ENCODE data around the gene TOP2A.

Gene TOP2A

DNA sequence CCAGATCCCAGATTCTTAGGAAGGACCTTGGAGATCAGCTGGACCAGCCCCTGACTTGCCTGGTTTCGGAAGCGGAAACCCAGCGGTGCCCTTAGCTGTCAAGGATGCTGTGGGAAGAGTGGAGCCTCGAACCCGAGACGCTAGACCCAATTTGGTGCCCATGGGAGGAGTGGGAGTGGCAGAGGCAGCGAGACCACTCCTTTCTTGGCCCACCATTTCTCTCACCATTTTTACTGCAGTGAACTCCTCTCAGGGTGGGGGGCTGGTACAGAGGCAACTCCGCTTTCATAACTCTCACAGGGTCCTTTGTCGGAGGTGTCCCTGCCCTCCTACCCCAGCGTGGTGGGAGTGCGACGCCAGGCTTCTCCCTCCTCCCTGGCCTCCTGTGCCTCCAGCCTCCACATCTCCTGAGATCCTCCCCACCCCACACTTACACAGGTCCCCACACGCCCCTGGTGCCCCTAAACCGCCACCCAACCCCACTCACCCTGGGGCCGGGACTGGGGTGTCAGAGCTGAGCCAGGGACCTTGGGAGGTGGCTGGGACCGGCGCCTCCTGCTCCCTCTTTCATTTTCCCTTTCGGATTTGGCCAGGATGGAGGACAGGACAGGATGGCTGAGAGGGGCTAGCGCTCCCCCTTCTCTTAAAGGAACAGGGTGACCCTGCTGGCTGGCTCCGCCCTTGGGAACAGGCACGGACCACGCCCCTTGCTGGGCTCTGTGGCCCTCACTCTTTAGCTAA is 53.4 kb downstream of the TOP2A start, which contains the start of gene GJD3:
GJD3 (minus strand) TSS at position 617 of the 741 bp plus-strand sequence. CDS start 922 bp downstream, outside the sequence.
- Histone ChIP-seq H3K18ac (ENCODE audit: low read depth in 1 of 2, low read length in 2 of 2) (peak within 1 kb of the TSS in 1 of 2 experiments; percentile 28), H3K9ac (ENCODE audit: low read length) (peak within 1 kb of the TSS; percentile 62), H2AFZ (ENCODE audit: low read depth, low read length) (no peak within 1 kb of the TSS), H4K8ac (ENCODE audit: low read length) (peak within 1 kb of the TSS; percentile 51), H2AK5ac (ENCODE audit: low read length, severe bottlenecking) (no peak within 1 kb of the TSS), H3K14ac (ENCODE audit: low read length in 2 of 2) (peak within 1 kb of the TSS in 1 of 2 experiments; percentile 23), H2BK5ac (ENCODE audit: low read depth, low read length, poor library complexity, severe bottlenecking) (no peak within 1 kb of the TSS), H3K79me1 (replicated peaks; ENCODE audit: low read length, poor library complexity, severe bottlenecking) (peaks cover 5% of the 10 kb centered on the region), H2BK120ac (ENCODE audit: low read depth, low read length) (no peak within 1 kb of the TSS), H3K4me2 (ENCODE audit: low read length, poor library complexity, severe bottlenecking) (peak within 1 kb of the TSS; percentile 95), H3K36me3 (ENCODE audit: control insufficient read depth in 1 of 2, insufficient read depth in 2 of 2, low read depth in 1 of 2, low read length in 2 of 2) (peaks cover 0 to 4% of the 10 kb centered on the region in 2 experiments), H3K9me3 (ENCODE audit: control insufficient read depth, low read length) (no peaks in the 10 kb centered on the region), H3K4ac (ENCODE audit: low read depth in 1 of 2, low read length in 2 of 2) (no peak within 1 kb of the TSS), H3K23ac (ENCODE audit: low read length in 2 of 2) (no peak within 1 kb of the TSS), H2BK12ac (ENCODE audit: low read length in 2 of 2) (no peak within 1 kb of the TSS), H4K91ac (ENCODE audit: low read length) (no peak within 1 kb of the TSS), H3K4me1 (ENCODE audit: control insufficient read depth, insufficient read depth, low read depth, low read length) (peaks cover 27% of the 10 kb centered on the region), H3K4me3 (ENCODE audit: insufficient read depth in 1 of 2, low read depth in 1 of 2, low read length in 2 of 2) (peak within 1 kb of the TSS; percentile 73 to 80), H2BK15ac (ENCODE audit: low read depth, poor library complexity, severe bottlenecking) (peak within 1 kb of the TSS; percentile 37), H3K27ac (ENCODE audit: low read length, poor library complexity, severe bottlenecking) (no peak within 1 kb of the TSS), H3K27me3 (ENCODE audit: control insufficient read depth in 1 of 2, insufficient read depth in 1 of 2, low read length in 2 of 2) (no peaks in the 10 kb centered on the region)
- WGBS = 47% methylated on average over 19 of the region's 22 CpGs
- no peak for DNase-seq

DNA sequence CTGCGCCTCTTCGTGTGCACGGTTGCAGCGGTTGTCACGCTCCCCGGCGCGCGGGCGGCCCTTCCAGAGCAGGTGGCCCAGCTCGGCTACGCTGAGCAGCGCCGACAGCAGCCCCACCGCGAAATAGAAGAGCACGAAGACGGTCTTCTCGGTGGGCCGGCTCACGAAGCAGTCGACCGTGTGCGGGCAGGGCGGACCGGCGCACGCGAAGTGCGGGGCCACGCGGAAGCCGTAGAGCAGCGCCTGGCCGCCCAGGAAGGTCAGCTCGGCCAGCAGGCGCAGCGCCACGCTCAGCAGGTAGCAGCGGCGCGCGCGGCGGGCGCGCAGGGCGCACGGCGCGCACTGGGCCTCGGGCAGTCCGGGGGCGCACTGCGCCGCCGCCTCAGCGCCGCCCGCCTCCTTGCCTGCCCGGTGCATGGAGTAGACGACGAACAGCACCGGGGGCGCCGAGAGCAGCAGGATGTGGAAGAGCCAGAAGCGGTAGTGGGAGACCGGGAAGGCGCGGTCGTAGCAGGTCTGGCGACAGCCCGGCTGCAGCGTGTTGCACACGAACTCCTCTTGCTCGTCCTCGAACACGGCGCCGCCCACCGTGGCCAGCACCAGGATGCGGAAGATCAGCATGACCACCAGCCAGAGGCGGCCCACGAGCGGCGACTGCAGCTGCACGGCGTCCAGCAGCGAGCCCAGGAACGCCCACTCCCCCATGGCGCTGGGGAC is 54.4 kb downstream of the TOP2A start:
- Histone ChIP-seq H3K23ac (ENCODE audit: low read length in 2 of 2) (peak overlapping the region in 1 of 2 experiments; percentile 62), H3K4me1 (ENCODE audit: control insufficient read depth, insufficient read depth, low read depth, low read length) (peaks cover 27% of the 10 kb centered on the region), H3K27me3 (ENCODE audit: control insufficient read depth in 1 of 2, insufficient read depth in 1 of 2, low read length in 2 of 2) (no peaks in the 10 kb centered on the region), H2AK5ac (ENCODE audit: low read length, severe bottlenecking) (no peak overlapping the region), H3K14ac (ENCODE audit: low read length in 2 of 2) (peak overlapping the region in 1 of 2 experiments; percentile 72), H3K9ac (ENCODE audit: low read length) (peak overlapping the region; percentile 62), H3K9me3 (ENCODE audit: control insufficient read depth, low read length) (no peaks in the 10 kb centered on the region), H2BK12ac (ENCODE audit: low read length in 2 of 2) (peak overlapping the region in 1 of 2 experiments; percentile 26), H3K79me1 (replicated peaks; ENCODE audit: low read length, poor library complexity, severe bottlenecking) (peaks cover 5% of the 10 kb centered on the region), H4K91ac (ENCODE audit: low read length) (peak overlapping the region; percentile 85), H2BK5ac (ENCODE audit: low read depth, low read length, poor library complexity, severe bottlenecking) (no peak overlapping the region), H3K18ac (ENCODE audit: low read depth in 1 of 2, low read length in 2 of 2) (peak overlapping the region; percentile 69 to 75), H3K4me3 (ENCODE audit: insufficient read depth in 1 of 2, low read depth in 1 of 2, low read length in 2 of 2) (peak overlapping the region; percentile 73 to 80), H3K4me2 (ENCODE audit: low read length, poor library complexity, severe bottlenecking) (peak overlapping the region; percentile 95), H3K36me3 (ENCODE audit: control insufficient read depth in 1 of 2, insufficient read depth in 2 of 2, low read depth in 1 of 2, low read length in 2 of 2) (peaks cover 0 to 4% of the 10 kb centered on the region in 2 experiments), H3K27ac (ENCODE audit: low read length, poor library complexity, severe bottlenecking) (no peak overlapping the region), H2AFZ (ENCODE audit: low read depth, low read length) (peak overlapping the region; percentile 76), H4K8ac (ENCODE audit: low read length) (peak overlapping the region; percentile 86), H3K4ac (ENCODE audit: low read depth in 1 of 2, low read length in 2 of 2) (peak overlapping the region; percentile 35 to 66), H2BK120ac (ENCODE audit: low read depth, low read length) (peak overlapping the region; percentile 13), H2BK15ac (ENCODE audit: low read depth, poor library complexity, severe bottlenecking) (no peak overlapping the region)
- DNase-seq = peak; percentile 52
- under 1% methylated on average over 88 of the region's 91 CpGs for whole genome bisulfite sequencing

DNA sequence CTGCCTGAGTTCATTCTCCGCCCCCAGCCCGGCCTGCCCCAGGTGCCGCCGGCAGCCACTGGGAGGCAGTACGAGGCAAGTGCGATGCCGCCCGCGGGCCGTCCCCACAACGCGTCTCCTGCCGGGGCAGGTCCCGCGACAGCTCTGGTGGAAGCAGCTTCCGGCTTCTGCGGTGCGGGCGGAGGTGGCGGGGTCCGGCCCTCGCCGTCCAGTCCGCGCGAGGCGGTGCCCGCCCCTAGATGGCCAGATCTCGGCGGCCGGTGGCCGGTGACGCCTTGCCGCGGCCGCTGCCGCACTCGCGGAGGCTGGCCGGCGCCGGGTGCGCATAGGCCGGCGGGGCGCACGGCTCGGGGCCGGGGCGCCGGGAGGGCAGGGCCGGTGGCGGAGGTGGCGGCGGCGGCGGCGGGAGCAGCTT is 55.0 kb downstream of the TOP2A start:
- peak; percentile 77 for DNase-seq

More for the DNA sequence above, 55.0 kb downstream of the TOP2A start:
- peak overlapping the region in 1 of 2 experiments; percentile 72 for H3K14ac ChIP-seq (ENCODE audit: low read length in 2 of 2)
- peak overlapping the region; percentile 62 for H3K9ac ChIP-seq (ENCODE audit: low read length)
- H3K4me3 ChIP-seq (ENCODE audit: insufficient read depth in 1 of 2, low read depth in 1 of 2, low read length in 2 of 2) = peak overlapping the region; percentile 73 to 80
- H2BK120ac ChIP-seq (ENCODE audit: low read depth, low read length) = peak overlapping the region; percentile 13
- H2BK5ac ChIP-seq (ENCODE audit: low read depth, low read length, poor library complexity, severe bottlenecking) = no peak overlapping the region
- no peaks in the 10 kb centered on the region for H3K27me3 ChIP-seq (ENCODE audit: control insufficient read depth in 1 of 2, insufficient read depth in 1 of 2, low read length in 2 of 2)
- no peak overlapping the region for H3K27ac ChIP-seq (ENCODE audit: low read length, poor library complexity, severe bottlenecking)
- peak overlapping the region; percentile 35 to 66 for H3K4ac ChIP-seq (ENCODE audit: low read depth in 1 of 2, low read length in 2 of 2)
- no peak overlapping the region for H2BK12ac ChIP-seq (ENCODE audit: low read length in 2 of 2)
- peaks cover 5% of the 10 kb centered on the region for H3K79me1 ChIP-seq (replicated peaks; ENCODE audit: low read length, poor library complexity, severe bottlenecking)
- peaks cover 27% of the 10 kb centered on the region for H3K4me1 ChIP-seq (ENCODE audit: control insufficient read depth, insufficient read depth, low read depth, low read length)
- H3K36me3 ChIP-seq (ENCODE audit: control insufficient read depth in 1 of 2, insufficient read depth in 2 of 2, low read depth in 1 of 2, low read length in 2 of 2) = peaks cover 0 to 4% of the 10 kb centered on the region in 2 experiments
- H2AFZ ChIP-seq (ENCODE audit: low read depth, low read length) = peak overlapping the region; percentile 76
- H2BK15ac ChIP-seq (ENCODE audit: low read depth, poor library complexity, severe bottlenecking) = peak overlapping the region; percentile 55
- peak overlapping the region; percentile 69 to 75 for H3K18ac ChIP-seq (ENCODE audit: low read depth in 1 of 2, low read length in 2 of 2)
- WGBS = under 1% methylated on average over 54 of the region's 58 CpGs
- H3K9me3 ChIP-seq (ENCODE audit: control insufficient read depth, low read length) = no peaks in the 10 kb centered on the region
- H3K4me2 ChIP-seq (ENCODE audit: low read length, poor library complexity, severe bottlenecking) = peak overlapping the region; percentile 95
- peak overlapping the region in 1 of 2 experiments; percentile 62 for H3K23ac ChIP-seq (ENCODE audit: low read length in 2 of 2)
- H4K91ac ChIP-seq (ENCODE audit: low read length) = peak overlapping the region; percentile 85
- peak overlapping the region; percentile 86 for H4K8ac ChIP-seq (ENCODE audit: low read length)
- no peak overlapping the region for H2AK5ac ChIP-seq (ENCODE audit: low read length, severe bottlenecking)
